Cerebellar nuclear complex (tissue), 1 donor: ENCODE results near the gene C1GALT1.

ENCODE experiments used
- DNase-seq, 2 experiments: peaks; one replicate each; lab custom pipeline; 2025; lab: John Stamatoyannopoulos, UW

Gene C1GALT1

DNA sequence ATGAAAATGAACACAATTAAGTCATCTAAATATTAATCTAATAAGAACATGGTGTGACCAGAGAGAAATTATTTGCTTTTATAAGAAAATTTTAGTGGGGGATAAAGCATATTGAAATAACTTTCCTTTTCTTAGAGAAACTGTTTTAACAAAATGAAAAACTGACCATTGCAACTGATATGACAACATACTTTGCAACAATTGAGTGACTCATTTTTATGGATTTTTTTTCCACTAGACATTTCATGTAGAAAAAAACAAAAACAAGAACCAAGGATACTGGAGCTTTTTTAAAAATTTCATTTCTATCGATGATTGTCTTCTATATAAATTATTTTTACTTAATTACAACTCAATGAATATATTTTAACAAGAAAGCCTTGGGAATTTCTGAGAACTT, 90.0 kb downstream of the C1GALT1 start:
- no peak for DNase-seq

GRCh38 chr7:7274782-7275181, 92.4 kb downstream of the C1GALT1 start:
- no peak for DNase-seq

GRCh38 chr7:7276161-7276560, 93.8 kb downstream of the C1GALT1 start:
- no peak for DNase-seq

- DNase-seq: no peak
Observed at GRCh38 chr7:7290429-7291122, 108.2 kb downstream of the C1GALT1 start.

GRCh38 chr7:7292085-7292484, 109.7 kb downstream of the C1GALT1 start:
- no peak for DNase-seq

DNA sequence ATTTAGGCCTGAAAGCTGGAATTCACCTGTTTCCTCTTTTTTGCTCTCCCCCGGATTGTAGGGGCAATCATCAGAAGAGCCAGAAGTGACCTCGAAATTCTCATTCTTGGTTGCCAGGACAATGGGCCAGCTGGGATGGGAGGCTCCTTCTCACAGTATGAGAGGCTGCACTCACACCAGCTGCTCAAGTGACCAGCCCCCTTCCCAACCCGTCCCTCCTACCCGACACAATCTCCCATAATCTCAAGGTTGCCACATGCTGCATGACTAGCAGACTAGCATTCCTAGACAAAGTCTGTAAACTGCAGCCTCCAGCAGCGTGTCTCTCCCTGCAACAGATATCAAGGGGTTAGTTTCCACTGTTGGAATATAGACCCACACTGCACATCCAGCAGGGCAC, 110.3 kb downstream of the C1GALT1 start:
- DNase-seq: no peak

DNA sequence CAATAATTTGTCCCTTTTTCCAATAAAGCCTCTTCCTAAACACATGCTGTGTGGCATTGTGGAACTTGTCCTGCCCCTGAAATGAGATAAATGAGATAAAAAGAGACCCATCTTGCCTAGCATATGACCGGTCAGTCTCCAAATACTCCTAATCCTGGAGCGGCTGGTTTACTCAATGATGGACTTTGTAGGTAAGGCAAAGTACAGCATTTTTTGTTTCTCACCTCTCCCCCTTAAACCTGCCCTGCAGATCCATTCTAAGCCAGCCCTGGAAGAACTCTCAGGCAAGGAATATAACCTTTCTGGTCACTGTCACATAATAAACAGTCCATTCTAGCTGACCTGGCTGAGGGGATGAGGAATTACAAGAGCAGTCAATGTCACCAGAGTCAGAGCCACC, 110.7 kb downstream of the C1GALT1 start:
- no peak for DNase-seq

DNA sequence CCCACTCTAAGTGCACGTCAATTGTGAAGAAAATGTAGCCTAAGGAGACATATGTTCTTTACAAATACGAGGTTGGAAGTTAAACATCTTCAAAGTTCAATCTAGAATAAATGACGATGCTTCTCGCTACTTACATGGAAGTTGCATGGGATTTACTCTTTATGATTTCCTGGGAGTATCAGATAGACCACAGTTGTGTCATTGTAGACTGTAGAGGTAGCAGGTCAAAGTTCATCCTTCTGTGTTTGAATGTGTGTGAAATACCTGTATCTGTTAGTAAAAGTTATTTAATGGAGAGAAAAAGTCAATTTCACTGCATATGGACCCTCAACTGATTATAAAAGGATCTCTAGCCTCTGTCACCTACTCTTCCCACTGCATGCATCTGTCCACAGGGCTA, 112.6 kb downstream of the C1GALT1 start:
- DNase-seq: no peak
